ENCODE results near the gene NR3C1. TPM values are rescaled to one million over a fixed set of nuclear protein-coding genes. Genes with fewer than 3 reads are reported as not detected.

Gene NR3C1
- total RNA-seq, 1 experiment from 2014 or later: 16.0 TPM

GRCh38 chr5:143405063-143405848 lies 1.8 kb upstream of the NR3C1 start:
- H3K4me3 ChIP-seq (replicated peaks in 1 of 2; ENCODE audit: low read depth in 1 of 2, low read length in 2 of 2): peak overlapping the region in 1 of 2 experiments; percentile 22; a peak in 1 of 4 replicates
- DNase-seq (ENCODE audit: low read depth, low spot score): no peak
- ChIA-PET CTCF (interaction anchor here (0.6 kb wide), 1 partner anchor 350 kb away, joined by 4 read pairs; no protein-coding TSS in a partner anchor), RAD21 (ENCODE audit: low non-redundant PET in 1 of 2, low total read pairs in 2 of 2, uncharacterized antibody in 2 of 2, unreplicated experiment in 2 of 2) (no interaction called here), POLR2A (no interaction called here)
- peaks cover 14% of the 10 kb centered on the region; the same call in 1 of the 2 replicates for H3K79me2 ChIP-seq (ENCODE audit: insufficient read depth, low read length)
- BruUV-seq (replicated peaks): no TSS peak
- ATAC-seq: no peak
- no peak overlapping the region for H3K9ac ChIP-seq (ENCODE audit: low read length)
- peak overlapping the region; percentile 10 for H2AFZ ChIP-seq (ENCODE audit: low read depth, low read length, poor library complexity, severe bottlenecking)
- TF ChIP-seq TCF7L2 (IDR thresholded peaks at IDR 0.05; ENCODE audit: borderline replicate concordance, extremely low read depth, insufficient read depth, insufficient read length): no peak
- TF ChIP-seq SIN3A (IDR thresholded peaks at IDR 0.05; ENCODE audit: low read depth): no peak
- no peak for TF ChIP-seq SP1 (IDR thresholded peaks at IDR 0.05; ENCODE audit: low read depth)
- no peak for TF ChIP-seq POLR2AphosphoS5 (IDR thresholded peaks at IDR 0.05; ENCODE audit: low read depth, low read length)
- TF ChIP-seq JUND (IDR thresholded peaks at IDR 0.05): no peak
- no peak for TF ChIP-seq CEBPB (IDR thresholded peaks at IDR 0.05; ENCODE audit: low read depth)
- TF ChIP-seq SRF (IDR thresholded peaks at IDR 0.05; ENCODE audit: low read depth): no peak
- TF ChIP-seq ZFX (IDR thresholded peaks at IDR 0.05): no peak
- no peak for TF ChIP-seq EZH2 (IDR thresholded peaks at IDR 0.05)
- TF ChIP-seq, protein P1, sequence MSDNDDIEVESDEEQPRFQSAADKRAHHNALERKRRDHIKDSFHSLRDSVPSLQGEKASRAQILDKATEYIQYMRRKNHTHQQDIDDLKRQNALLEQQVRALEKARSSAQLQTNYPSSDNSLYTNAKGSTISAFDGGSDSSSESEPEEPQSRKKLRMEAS (IDR thresholded peaks at IDR 0.05): no peak
- TF ChIP-seq, protein P2, sequence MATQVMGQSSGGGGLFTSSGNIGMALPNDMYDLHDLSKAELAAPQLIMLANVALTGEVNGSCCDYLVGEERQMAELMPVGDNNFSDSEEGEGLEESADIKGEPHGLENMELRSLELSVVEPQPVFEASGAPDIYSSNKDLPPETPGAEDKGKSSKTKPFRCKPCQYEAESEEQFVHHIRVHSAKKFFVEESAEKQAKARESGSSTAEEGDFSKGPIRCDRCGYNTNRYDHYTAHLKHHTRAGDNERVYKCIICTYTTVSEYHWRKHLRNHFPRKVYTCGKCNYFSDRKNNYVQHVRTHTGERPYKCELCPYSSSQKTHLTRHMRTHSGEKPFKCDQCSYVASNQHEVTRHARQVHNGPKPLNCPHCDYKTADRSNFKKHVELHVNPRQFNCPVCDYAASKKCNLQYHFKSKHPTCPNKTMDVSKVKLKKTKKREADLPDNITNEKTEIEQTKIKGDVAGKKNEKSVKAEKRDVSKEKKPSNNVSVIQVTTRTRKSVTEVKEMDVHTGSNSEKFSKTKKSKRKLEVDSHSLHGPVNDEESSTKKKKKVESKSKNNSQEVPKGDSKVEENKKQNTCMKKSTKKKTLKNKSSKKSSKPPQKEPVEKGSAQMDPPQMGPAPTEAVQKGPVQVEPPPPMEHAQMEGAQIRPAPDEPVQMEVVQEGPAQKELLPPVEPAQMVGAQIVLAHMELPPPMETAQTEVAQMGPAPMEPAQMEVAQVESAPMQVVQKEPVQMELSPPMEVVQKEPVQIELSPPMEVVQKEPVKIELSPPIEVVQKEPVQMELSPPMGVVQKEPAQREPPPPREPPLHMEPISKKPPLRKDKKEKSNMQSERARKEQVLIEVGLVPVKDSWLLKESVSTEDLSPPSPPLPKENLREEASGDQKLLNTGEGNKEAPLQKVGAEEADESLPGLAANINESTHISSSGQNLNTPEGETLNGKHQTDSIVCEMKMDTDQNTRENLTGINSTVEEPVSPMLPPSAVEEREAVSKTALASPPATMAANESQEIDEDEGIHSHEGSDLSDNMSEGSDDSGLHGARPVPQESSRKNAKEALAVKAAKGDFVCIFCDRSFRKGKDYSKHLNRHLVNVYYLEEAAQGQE (IDR thresholded peaks at IDR 0.05; ENCODE audit: low read depth): no peak
- no peak for TF ChIP-seq YY1 (IDR thresholded peaks at IDR 0.05; ENCODE audit: extremely low read depth, insufficient replicate concordance, low read depth, low read length)
- no peak for TF ChIP-seq POLR2A (IDR thresholded peaks at IDR 0.05; ENCODE audit: borderline replicate concordance, extremely low read depth, insufficient read depth, insufficient read length)
- no peak for TF ChIP-seq ZNF274 (IDR thresholded peaks at IDR 0.05; ENCODE audit: low read depth, low read length)
- no peak for TF ChIP-seq ATF3 (IDR thresholded peaks at IDR 0.05)
- H3K36me3 ChIP-seq (ENCODE audit: control insufficient read depth in 1 of 2, insufficient read depth in 2 of 2, low read length in 2 of 2): peaks cover 0 to 1% of the 10 kb centered on the region in 2 experiments; a peak in 1 of 4 replicates
- no peaks in the 10 kb centered on the region for H3K27me3 ChIP-seq (ENCODE audit: insufficient read depth, low read length)
- H3K9me2 ChIP-seq (ENCODE audit: insufficient read depth): no peaks in the 10 kb centered on the region
- H3K27ac ChIP-seq (ENCODE audit: low read depth, low read length): no peak overlapping the region; the same call in 1 of the 2 replicates
- no peaks in the 10 kb centered on the region for H3K9me3 ChIP-seq (ENCODE audit: control insufficient read depth in 1 of 2, insufficient read depth in 1 of 2, low read depth in 1 of 2, low read length in 2 of 2)
- H4K20me1 ChIP-seq (ENCODE audit: insufficient read depth): no peaks in the 10 kb centered on the region
- peaks cover 9 to 14% of the 10 kb centered on the region in 2 experiments; a peak in 2 of 4 replicates for H3K4me1 ChIP-seq (ENCODE audit: control insufficient read depth in 1 of 2, insufficient read depth in 2 of 2, low read length in 2 of 2)
- H3K4me2 ChIP-seq (ENCODE audit: low read length): peak overlapping the region; percentile 93
- intact Hi-C loops (cut with micrococcal nuclease): loop anchor here (2.0 kb wide), 1 partner anchor 298 kb away; no protein-coding TSS in a partner anchor

Data from HCT116 (cell line).